ENCODE results near the gene SIGLEC5.

DNA sequence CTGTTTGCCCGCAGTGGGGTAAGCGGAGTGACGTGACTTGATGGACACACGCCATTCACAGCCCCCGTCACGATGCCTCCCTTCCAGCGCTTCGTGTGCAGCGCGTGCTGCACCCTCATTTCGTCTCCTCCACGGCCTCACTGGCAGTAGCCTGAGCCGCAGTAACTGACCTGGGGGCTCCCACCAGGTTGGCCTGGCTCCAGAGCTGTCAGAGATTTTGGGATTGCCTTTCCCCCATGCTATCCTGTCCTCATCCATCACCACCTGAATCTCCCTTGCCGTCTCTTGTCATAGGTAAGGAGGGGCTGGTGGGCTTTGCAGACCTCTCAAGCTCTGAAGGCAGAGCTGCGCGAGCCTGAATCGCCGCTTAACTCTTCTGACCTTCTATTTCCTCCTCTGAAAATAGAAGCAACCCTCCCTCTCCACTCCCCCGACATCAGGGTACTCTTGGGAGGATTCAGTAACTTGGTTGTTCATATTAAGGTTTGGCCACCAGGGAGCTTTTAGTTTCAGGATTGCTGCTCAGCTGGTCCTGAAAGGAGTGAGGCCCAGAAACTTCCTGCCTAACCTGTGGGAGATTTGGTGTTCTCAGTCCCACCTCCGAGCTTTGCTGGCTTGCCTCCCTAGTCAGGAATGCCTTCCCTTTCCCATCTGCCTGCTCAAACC, 27.9 kb downstream of the SIGLEC5 start:
- TF ChIP-seq, protein P1, sequence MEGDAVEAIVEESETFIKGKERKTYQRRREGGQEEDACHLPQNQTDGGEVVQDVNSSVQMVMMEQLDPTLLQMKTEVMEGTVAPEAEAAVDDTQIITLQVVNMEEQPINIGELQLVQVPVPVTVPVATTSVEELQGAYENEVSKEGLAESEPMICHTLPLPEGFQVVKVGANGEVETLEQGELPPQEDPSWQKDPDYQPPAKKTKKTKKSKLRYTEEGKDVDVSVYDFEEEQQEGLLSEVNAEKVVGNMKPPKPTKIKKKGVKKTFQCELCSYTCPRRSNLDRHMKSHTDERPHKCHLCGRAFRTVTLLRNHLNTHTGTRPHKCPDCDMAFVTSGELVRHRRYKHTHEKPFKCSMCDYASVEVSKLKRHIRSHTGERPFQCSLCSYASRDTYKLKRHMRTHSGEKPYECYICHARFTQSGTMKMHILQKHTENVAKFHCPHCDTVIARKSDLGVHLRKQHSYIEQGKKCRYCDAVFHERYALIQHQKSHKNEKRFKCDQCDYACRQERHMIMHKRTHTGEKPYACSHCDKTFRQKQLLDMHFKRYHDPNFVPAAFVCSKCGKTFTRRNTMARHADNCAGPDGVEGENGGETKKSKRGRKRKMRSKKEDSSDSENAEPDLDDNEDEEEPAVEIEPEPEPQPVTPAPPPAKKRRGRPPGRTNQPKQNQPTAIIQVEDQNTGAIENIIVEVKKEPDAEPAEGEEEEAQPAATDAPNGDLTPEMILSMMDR (IDR thresholded peaks at IDR 0.05), result no peak
- no peak for TF ChIP-seq POLR2A (IDR thresholded peaks at IDR 0.05)

All from body of pancreas (tissue), 4 donors.